Measurements from ENCODE around the gene USH2A.

GRCh38 chr1:216057063-216057462 is 366.2 kb downstream of the USH2A start:
- no peak for TF ChIP-seq L3MBTL2 (conservative IDR thresholded peaks at IDR 0.05)
- no peak for TF ChIP-seq SP1 (IDR thresholded peaks at IDR 0.05)
- TF ChIP-seq ARNT (IDR thresholded peaks at IDR 0.05) = no peak
- TF ChIP-seq ZNF384 (IDR thresholded peaks at IDR 0.05) = no peak

Measured in HEK293T (cell line).